Right forelimb (tissue), 1 donor: ENCODE measurements around the gene SNAI1.
"Not testable (repeated sequence)": the region's sequence is repeated elsewhere in the genome, so short reads cannot be mapped to it uniquely, and the experiment has no call there.

Experiments
- DNase-seq: peaks from one replicate; pipeline ENCODE4 v3.0.0-alpha.2; 2018

The SNAI1 gene

GRCh38 chr20:49987015-49987867 is 4.5 kb downstream of the SNAI1 start:
- DNase-seq = no peak

GRCh38 chr20:49987868-49988690 is 5.3 kb downstream of the SNAI1 start:
- DNase-seq = no peak

- DNase-seq = peak; percentile 47
These were observed 6.7 kb downstream of the SNAI1 start for GRCh38 chr20:49989234-49990065.

- no peak for DNase-seq
These were observed 7.5 kb downstream of the SNAI1 start for GRCh38 chr20:49990271-49990720.

- no peak for DNase-seq
These were observed 10.5 kb downstream of the SNAI1 start for GRCh38 chr20:49993301-49993751.

GRCh38 chr20:49995586-49995985 is 12.8 kb downstream of the SNAI1 start:
- DNase-seq = no peak

GRCh38 chr20:49998478-49999188 is 15.9 kb downstream of the SNAI1 start:
- DNase-seq = not testable (repeated sequence)

GRCh38 chr20:49999329-49999728 is 16.5 kb downstream of the SNAI1 start:
- no peak for DNase-seq

- DNase-seq = not testable (repeated sequence)
These were observed 17.9 kb downstream of the SNAI1 start for GRCh38 chr20:50000548-50001222.

- DNase-seq = no peak
These were observed 19.1 kb downstream of the SNAI1 start for GRCh38 chr20:50001784-50002311.

- no peak for DNase-seq
These were observed 20.5 kb downstream of the SNAI1 start for GRCh38 chr20:50003253-50003656.

- DNase-seq = no peak
These were observed 21.4 kb downstream of the SNAI1 start for GRCh38 chr20:50004229-50004628.

- peak; percentile 41 for DNase-seq
These were observed 22.7 kb downstream of the SNAI1 start for GRCh38 chr20:50005471-50005981.

GRCh38 chr20:50007369-50007768 is 24.6 kb downstream of the SNAI1 start:
- DNase-seq = no peak

- no peak for DNase-seq
These were observed 25.2 kb downstream of the SNAI1 start for GRCh38 chr20:50008007-50008406.

- DNase-seq = peak; percentile 72
These were observed 27.0 kb downstream of the SNAI1 start for GRCh38 chr20:50009521-50010454.

GRCh38 chr20:50011597-50011996 is 28.8 kb downstream of the SNAI1 start:
- DNase-seq = not testable (repeated sequence)

GRCh38 chr20:50012282-50013263 is 29.8 kb downstream of the SNAI1 start:
- DNase-seq = no peak
